A673 (cell line): ENCODE results near the gene ZIK1. TPM values are rescaled to one million over a fixed set of nuclear protein-coding genes. Genes with fewer than 3 reads are reported as not detected.

Experiments used
- BruUV-seq: library from RNA; stranded (reverse); fragments of 400-500 nt; replicated peaks from 2 replicates; lab custom pipeline; 2021; lab: Mats Ljungman, UMichigan
- CTCF ChIA-PET: fragments of 300-600 bp; sonication (Branson Sonifier 250); formaldehyde crosslinking; loops from one replicate; lab custom pipeline; 2022; ENCODE audit warnings: antibody characterized with exemption; lab: Charles Lee
- POLR2A ChIA-PET: fragments of 300-600 bp; sonication (Branson Sonifier 250); formaldehyde crosslinking; loops from one replicate; lab custom pipeline; 2022; ENCODE audit warnings: antibody characterized with exemption; ENCODE audit not compliant: low non-redundant PET; lab: Charles Lee
- DNase-seq: peaks from one replicate; pipeline ENCODE4 v3.0.0-alpha.2; 2015; ENCODE audit warnings: low spot score
- H3K27ac ChIP-seq: fragments of 200-600 bp; sonication (generic); 2 replicates; pipeline ENCODE4 v1.5.1; 2016; ENCODE audit warnings: mixed run types, low read depth, mild to moderate bottlenecking, mixed read lengths, antibody characterized with exemption, low read length; ENCODE audit not compliant: poor library complexity, severe bottlenecking
- H3K27me3 ChIP-seq: fragments of 200-600 bp; sonication (generic); replicated peaks from 2 replicates; pipeline ENCODE4 v1.6.1; 2017; ENCODE audit warnings: mixed run types, low read depth, mild to moderate bottlenecking, mixed read lengths, antibody characterized with exemption, low read length; ENCODE audit not compliant: insufficient read depth, poor library complexity
- H3K36me3 ChIP-seq: fragments of 200-600 bp; sonication (generic); 2 replicates; pipeline ENCODE4 v1.6.1; 2016; ENCODE audit warnings: mixed run types, mild to moderate bottlenecking, mixed read lengths, antibody characterized with exemption, low read length; ENCODE audit not compliant: insufficient read depth, poor library complexity, severe bottlenecking
- H3K4me1 ChIP-seq: fragments of 200-600 bp; sonication (generic); 2 replicates; pipeline ENCODE4 v1.6.1; 2017; ENCODE audit warnings: mixed run types, mild to moderate bottlenecking, mixed read lengths, antibody characterized with exemption, low read length; ENCODE audit not compliant: insufficient read depth, poor library complexity, severe bottlenecking
- H3K4me3 ChIP-seq: fragments of 200-600 bp; sonication (generic); 2 replicates; pipeline ENCODE4 v1.5.1; 2016; ENCODE audit warnings: low read depth, mixed run types, mild to moderate bottlenecking, mixed read lengths, low read length; ENCODE audit not compliant: poor library complexity, severe bottlenecking
- H3K9me3 ChIP-seq: fragments of 200-600 bp; sonication (generic); 2 replicates; pipeline ENCODE4 v1.6.1; 2016; ENCODE audit warnings: mixed run types, low read depth, mild to moderate bottlenecking, mixed read lengths, antibody characterized with exemption, low read length; ENCODE audit not compliant: poor library complexity, severe bottlenecking
- CTCF ChIP-seq: fragments of 300-800, 200-600 bp; sonication (generic); conservative IDR thresholded peaks from 2 replicates; pipeline ENCODE4 v1.5.1; 2017; ENCODE audit warnings: low read depth, mild to moderate bottlenecking, antibody characterized with exemption, low read length, moderate library complexity, mixed read lengths
- EZH2 ChIP-seq: fragments of 200-600 bp; sonication (generic); IDR thresholded peaks from 2 replicates; pipeline ENCODE4 v1.6.1; 2017; ENCODE audit warnings: borderline replicate concordance, low read depth, mild to moderate bottlenecking, mixed read lengths, antibody characterized with exemption, low read length; ENCODE audit not compliant: poor library complexity, severe bottlenecking
- intact Hi-C: fragments of 100-400 bp; cut with micrococcal nuclease; formaldehyde crosslinking; loops from one replicate; pipeline ENCODE4 v1.10.0; 2022; ENCODE audit not compliant: unreplicated experiment
- total RNA-seq: library from RNA; stranded (reverse); gene quantifications from 2 replicates; pipeline ENCODE4 v1.2.3, GENCODE V29; 2021

ZIK1 gene
- total RNA-seq, 1 experiment from 2014 or later = 16.7 TPM

- POLR2A ChIA-PET = no interaction called here
- intact Hi-C loops = loop anchor here (10.0 kb wide), 1 partner anchor 596 kb away; the partner anchor contains the start of gene ZNF329
- CTCF ChIA-PET = no interaction called here
These were observed 24.9 kb upstream of the ZIK1 start for GRCh38 chr19:57559008-57559403.

GRCh38 chr19:57559404-57560025 is 24.4 kb upstream of the ZIK1 start, which contains the start of gene ZNF550:
TSS of gene ZNF550 (minus strand) at chr19:57559863. CDS start at chr19:57559682, 181 bp downstream.
- TSS peak; percentile 76 for BruUV-seq
- CTCF ChIA-PET = no interaction called here
- POLR2A ChIA-PET = no interaction called here
- H3K4me3 ChIP-seq = peak within 1 kb of the TSS; percentile 96
- TF ChIP-seq EZH2 = no peak
- TF ChIP-seq CTCF = no peak
- H3K9me3 ChIP-seq = peaks cover 37% of the 10 kb centered on the region
- peak; percentile 92 for DNase-seq
- no peaks in the 10 kb centered on the region for H3K27me3 ChIP-seq
- peak within 1 kb of the TSS; percentile 77 for H3K27ac ChIP-seq
- intact Hi-C loops = loop anchor here (10.0 kb wide), 1 partner anchor 595 kb away; the partner anchor contains the start of gene ZNF329
- no peaks in the 10 kb centered on the region for H3K4me1 ChIP-seq
- peaks cover 14% of the 10 kb centered on the region for H3K36me3 ChIP-seq

More at GRCh38 chr19:57559008-57559403, 24.9 kb upstream of the ZIK1 start:
- Histone ChIP-seq H3K4me3 (peak overlapping the region; percentile 96), H3K36me3 (peaks cover 19% of the 10 kb centered on the region), H3K4me1 (no peaks in the 10 kb centered on the region), H3K9me3 (peaks cover 38% of the 10 kb centered on the region), H3K27ac (peak overlapping the region; percentile 77), H3K27me3 (no peaks in the 10 kb centered on the region)
- BruUV-seq = no TSS peak
- no peak for TF ChIP-seq EZH2
- no peak for DNase-seq

GRCh38 chr19:57560049-57560491 is 23.9 kb upstream of the ZIK1 start:
- intact Hi-C loops = no loop called here
- POLR2A ChIA-PET = no interaction called here
- peak; percentile 18 for DNase-seq

More at GRCh38 chr19:57560049-57560491, 23.9 kb upstream of the ZIK1 start:
- TF ChIP-seq EZH2 (no peak), CTCF (no peak)
- Histone ChIP-seq H3K4me1 (no peaks in the 10 kb centered on the region), H3K27me3 (no peaks in the 10 kb centered on the region), H3K4me3 (peak overlapping the region; percentile 96), H3K36me3 (peaks cover 8% of the 10 kb centered on the region), H3K27ac (no peak overlapping the region), H3K9me3 (peaks cover 37% of the 10 kb centered on the region)
- CTCF ChIA-PET = no interaction called here
- BruUV-seq = no TSS peak
